ENCODE measurements around the gene ODF4. TPM values are rescaled to one million over a fixed set of nuclear protein-coding genes. Genes with fewer than 3 reads are reported as not detected.

Gene ODF4
- total and polyA plus RNA-seq, 2 of the 13 experiments (the other 11 are each of a cell fraction or from before 2014, with no cell fraction given): not detected

DNA sequence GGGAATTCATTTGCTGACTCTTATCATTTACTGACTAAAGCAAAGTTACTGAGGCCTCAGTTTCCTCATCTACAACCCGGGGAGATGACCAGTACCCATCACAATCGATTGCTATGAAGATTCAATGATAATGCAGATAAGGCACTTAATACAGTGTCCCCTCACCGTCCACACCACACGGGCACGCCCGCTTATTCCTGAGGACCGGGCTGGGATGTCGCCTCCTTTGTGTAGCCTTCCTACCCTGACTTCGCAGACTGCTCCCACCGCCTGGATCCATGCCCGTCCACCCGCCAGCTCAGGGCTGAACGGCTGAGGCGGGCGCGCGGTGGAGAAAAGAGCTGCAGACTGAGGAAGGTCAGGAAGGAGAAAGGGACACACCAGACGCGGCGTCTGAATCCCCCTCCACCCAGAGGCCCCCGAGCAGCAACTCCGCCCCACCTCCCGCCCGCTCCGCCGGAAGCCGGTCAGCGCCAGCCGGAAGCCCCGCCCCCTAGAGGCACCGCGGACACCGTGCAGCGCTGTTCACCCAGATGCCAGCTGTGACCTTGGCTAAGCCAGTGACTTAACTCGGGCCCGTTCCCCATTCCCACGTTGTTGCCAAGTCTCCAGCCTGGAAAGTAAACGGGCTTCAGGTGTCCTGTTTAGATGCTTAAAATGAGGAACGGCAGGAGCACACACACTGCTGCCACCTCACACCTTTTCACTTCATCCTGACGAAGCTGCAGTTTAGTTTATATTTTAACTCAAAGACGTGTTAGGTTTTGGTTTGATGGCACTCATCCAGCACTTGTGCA lies 36.8 kb downstream of the ODF4 start, which contains the start of gene KRABD2 (continued):
- TF ChIP-seq PCBP1 (IDR thresholded peaks at IDR 0.05; ENCODE audit: borderline replicate concordance, low read depth, low read length) (peak; percentile 60; the same call in 1 of the 2 replicates), PHF5A (CRISPR knock-in tag; IDR thresholded peaks at IDR 0.05; ENCODE audit: low read depth, unreplicated experiment) (peak; percentile 91), ZBTB21 (CRISPR knock-in tag; IDR thresholded peaks at IDR 0.05) (no peak), ISX (CRISPR knock-in tag; conservative IDR thresholded peaks at IDR 0.05) (no peak), ZIK1 (CRISPR knock-in tag; IDR thresholded peaks at IDR 0.05; ENCODE audit: borderline replicate concordance, low read depth) (peak; percentile 79; the same call in 1 of the 2 replicates), MIER3 (CRISPR knock-in tag; IDR thresholded peaks at IDR 0.05; ENCODE audit: borderline replicate concordance) (peak; percentile 81; the same call in 1 of the 2 replicates), ZNF83 (CRISPR knock-in tag; IDR thresholded peaks at IDR 0.05; ENCODE audit: borderline replicate concordance) (no peak), KDM6A (CRISPR knock-in tag; IDR thresholded peaks at IDR 0.05; ENCODE audit: low read depth) (no peak), ZFP1 (CRISPR knock-in tag; IDR thresholded peaks at IDR 0.05) (0 out of 2 replicates have a peak, but pooled peaks have one; percentile 44), ZNF121 (CRISPR knock-in tag; IDR thresholded peaks at IDR 0.05) (no peak), ZNF280B (CRISPR knock-in tag; IDR thresholded peaks at IDR 0.05; ENCODE audit: borderline replicate concordance) (no peak), ZNF326 (CRISPR knock-in tag; IDR thresholded peaks at IDR 0.05; ENCODE audit: borderline replicate concordance) (no peak), NR2F6 (IDR thresholded peaks at IDR 0.05) (no peak), NR2F6 (CRISPR knock-in tag; IDR thresholded peaks at IDR 0.05) (peak; percentile 23; the same call in 1 of the 2 replicates), POGZ (CRISPR knock-in tag; IDR thresholded peaks at IDR 0.05) (peak; percentile 58), ZFX (CRISPR knock-in tag; IDR thresholded peaks at IDR 0.05; ENCODE audit: low read depth) (peak; percentile 63), NFRKB (IDR thresholded peaks at IDR 0.05) (no peak), ZHX1 (CRISPR knock-in tag; IDR thresholded peaks at IDR 0.05; ENCODE audit: low read depth) (0 out of 2 replicates have a peak, but pooled peaks have one; percentile 68), CHD4 (IDR thresholded peaks at IDR 0.05; ENCODE audit: borderline replicate concordance, low read length) (no peak), DMAP1 (CRISPR knock-in tag; IDR thresholded peaks at IDR 0.05) (peak; percentile 63; the same call in 1 of the 2 replicates), ZNF790 (CRISPR knock-in tag; IDR thresholded peaks at IDR 0.05; ENCODE audit: borderline replicate concordance) (no peak), GFI1 (CRISPR knock-in tag; IDR thresholded peaks at IDR 0.05; ENCODE audit: borderline replicate concordance) (peak; percentile 50; the same call in 1 of the 2 replicates), JUN (CRISPR knock-in tag; IDR thresholded peaks at IDR 0.05) (no peak)
- TF ChIP-seq, protein P1, sequence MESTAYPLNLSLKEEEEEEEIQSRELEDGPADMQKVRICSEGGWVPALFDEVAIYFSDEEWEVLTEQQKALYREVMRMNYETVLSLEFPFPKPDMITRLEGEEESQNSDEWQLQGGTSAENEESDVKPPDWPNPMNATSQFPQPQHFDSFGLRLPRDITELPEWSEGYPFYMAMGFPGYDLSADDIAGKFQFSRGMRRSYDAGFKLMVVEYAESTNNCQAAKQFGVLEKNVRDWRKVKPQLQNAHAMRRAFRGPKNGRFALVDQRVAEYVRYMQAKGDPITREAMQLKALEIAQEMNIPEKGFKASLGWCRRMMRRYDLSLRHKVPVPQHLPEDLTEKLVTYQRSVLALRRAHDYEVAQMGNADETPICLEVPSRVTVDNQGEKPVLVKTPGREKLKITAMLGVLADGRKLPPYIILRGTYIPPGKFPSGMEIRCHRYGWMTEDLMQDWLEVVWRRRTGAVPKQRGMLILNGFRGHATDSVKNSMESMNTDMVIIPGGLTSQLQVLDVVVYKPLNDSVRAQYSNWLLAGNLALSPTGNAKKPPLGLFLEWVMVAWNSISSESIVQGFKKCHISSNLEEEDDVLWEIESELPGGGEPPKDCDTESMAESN (CRISPR knock-in tag; conservative IDR thresholded peaks at IDR 0.05): peak; percentile 84
